ENCODE results near the gene MANBA. TPM values are rescaled to one million over a fixed set of nuclear protein-coding genes. Genes with fewer than 3 reads are reported as not detected.
"Not testable (repeated sequence)": the region's sequence is repeated elsewhere in the genome, so short reads cannot be mapped to it uniquely, and the experiment has no call there.

Gene MANBA
- total RNA-seq, 1 experiment from 2014 or later, result 4.0 TPM

- Histone ChIP-seq H3K36me3 (ENCODE audit: insufficient read depth, low read length, poor library complexity, severe bottlenecking) (no peaks in the 10 kb centered on the region), H3K4me1 (ENCODE audit: insufficient read depth, low read length, poor library complexity, severe bottlenecking) (peaks cover 5% of the 10 kb centered on the region), H3K4me3 (ENCODE audit: low read depth, low read length, poor library complexity, severe bottlenecking) (no peak overlapping the region), H3K27me3 (replicated peaks; ENCODE audit: insufficient read depth, low read depth, low read length, poor library complexity) (no peaks in the 10 kb centered on the region), H3K27ac (ENCODE audit: low read depth, low read length, poor library complexity, severe bottlenecking) (no peak overlapping the region), H3K9me3 (ENCODE audit: low read depth, low read length, poor library complexity, severe bottlenecking) (no peaks in the 10 kb centered on the region)
- BruUV-seq (replicated peaks), result no TSS peak
- intact Hi-C loops (cut with micrococcal nuclease; ENCODE audit: unreplicated experiment), result no loop called here
- no peak for DNase-seq (ENCODE audit: low spot score)
- POLR2A ChIA-PET (ENCODE audit: low non-redundant PET), result interaction anchor here (0.7 kb wide), 1 partner anchor 78 kb away, joined by 4 read pairs; no protein-coding TSS in a partner anchor
- CTCF ChIA-PET, result no interaction called here
- TF ChIP-seq, protein P1, sequence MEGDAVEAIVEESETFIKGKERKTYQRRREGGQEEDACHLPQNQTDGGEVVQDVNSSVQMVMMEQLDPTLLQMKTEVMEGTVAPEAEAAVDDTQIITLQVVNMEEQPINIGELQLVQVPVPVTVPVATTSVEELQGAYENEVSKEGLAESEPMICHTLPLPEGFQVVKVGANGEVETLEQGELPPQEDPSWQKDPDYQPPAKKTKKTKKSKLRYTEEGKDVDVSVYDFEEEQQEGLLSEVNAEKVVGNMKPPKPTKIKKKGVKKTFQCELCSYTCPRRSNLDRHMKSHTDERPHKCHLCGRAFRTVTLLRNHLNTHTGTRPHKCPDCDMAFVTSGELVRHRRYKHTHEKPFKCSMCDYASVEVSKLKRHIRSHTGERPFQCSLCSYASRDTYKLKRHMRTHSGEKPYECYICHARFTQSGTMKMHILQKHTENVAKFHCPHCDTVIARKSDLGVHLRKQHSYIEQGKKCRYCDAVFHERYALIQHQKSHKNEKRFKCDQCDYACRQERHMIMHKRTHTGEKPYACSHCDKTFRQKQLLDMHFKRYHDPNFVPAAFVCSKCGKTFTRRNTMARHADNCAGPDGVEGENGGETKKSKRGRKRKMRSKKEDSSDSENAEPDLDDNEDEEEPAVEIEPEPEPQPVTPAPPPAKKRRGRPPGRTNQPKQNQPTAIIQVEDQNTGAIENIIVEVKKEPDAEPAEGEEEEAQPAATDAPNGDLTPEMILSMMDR (conservative IDR thresholded peaks at IDR 0.05; ENCODE audit: low read depth, low read length), result no peak
- TF ChIP-seq EZH2 (IDR thresholded peaks at IDR 0.05; ENCODE audit: borderline replicate concordance, low read depth, low read length, poor library complexity, severe bottlenecking), result no peak
These were observed 35.5 kb downstream of the MANBA start for GRCh38 chr4:102725229-102725628.

GRCh38 chr4:102723511-102723910, 37.3 kb downstream of the MANBA start:
- Histone ChIP-seq H3K4me3 (ENCODE audit: low read depth, low read length, poor library complexity, severe bottlenecking) (no peak overlapping the region), H3K36me3 (ENCODE audit: insufficient read depth, low read length, poor library complexity, severe bottlenecking) (no peaks in the 10 kb centered on the region), H3K27ac (ENCODE audit: low read depth, low read length, poor library complexity, severe bottlenecking) (no peak overlapping the region), H3K9me3 (ENCODE audit: low read depth, low read length, poor library complexity, severe bottlenecking) (no peaks in the 10 kb centered on the region), H3K4me1 (ENCODE audit: insufficient read depth, low read length, poor library complexity, severe bottlenecking) (peaks cover 5% of the 10 kb centered on the region), H3K27me3 (replicated peaks; ENCODE audit: insufficient read depth, low read depth, low read length, poor library complexity) (no peaks in the 10 kb centered on the region)
- TF ChIP-seq, protein P1 (conservative IDR thresholded peaks at IDR 0.05; ENCODE audit: low read depth, low read length), result no peak
- no peak for TF ChIP-seq EZH2 (IDR thresholded peaks at IDR 0.05; ENCODE audit: borderline replicate concordance, low read depth, low read length, poor library complexity, severe bottlenecking)
- POLR2A ChIA-PET (ENCODE audit: low non-redundant PET), result no interaction called here
- intact Hi-C loops (cut with micrococcal nuclease; ENCODE audit: unreplicated experiment), result no loop called here
- BruUV-seq (replicated peaks), result no TSS peak
- CTCF ChIA-PET, result no interaction called here
- DNase-seq (ENCODE audit: low spot score), result peak; percentile 72

DNA sequence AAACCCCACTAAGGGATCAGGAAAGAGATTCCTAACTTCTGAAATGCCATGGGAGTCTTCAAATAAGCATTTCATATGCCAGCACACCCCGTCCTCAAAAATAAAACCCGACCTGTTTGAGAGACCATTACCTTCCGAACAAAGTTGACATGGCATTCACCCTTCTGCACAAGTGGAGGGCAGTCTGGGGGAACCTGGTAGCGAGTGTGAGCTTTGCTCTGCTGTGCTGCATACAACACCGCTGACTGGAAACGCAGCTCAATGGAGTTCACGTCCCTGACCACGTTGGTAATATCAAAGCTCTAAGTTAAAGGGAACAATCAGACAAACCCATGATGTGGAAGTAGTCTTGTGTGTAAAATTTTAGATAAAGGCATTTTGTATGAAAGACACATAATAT, 38.0 kb downstream of the MANBA start:
- no TSS peak for BruUV-seq (replicated peaks)
- no peaks in the 10 kb centered on the region for H3K27me3 ChIP-seq (replicated peaks; ENCODE audit: insufficient read depth, low read depth, low read length, poor library complexity)
- intact Hi-C loops (cut with micrococcal nuclease; ENCODE audit: unreplicated experiment), result no loop called here
- H3K9me3 ChIP-seq (ENCODE audit: low read depth, low read length, poor library complexity, severe bottlenecking), result no peaks in the 10 kb centered on the region
- ChIA-PET POLR2A (ENCODE audit: low non-redundant PET) (no interaction called here), CTCF (no interaction called here)
- no peak for DNase-seq (ENCODE audit: low spot score)
- no peak for TF ChIP-seq EZH2 (IDR thresholded peaks at IDR 0.05; ENCODE audit: borderline replicate concordance, low read depth, low read length, poor library complexity, severe bottlenecking)
- TF ChIP-seq, protein P1 (conservative IDR thresholded peaks at IDR 0.05; ENCODE audit: low read depth, low read length), result no peak
- H3K4me1 ChIP-seq (ENCODE audit: insufficient read depth, low read length, poor library complexity, severe bottlenecking), result peaks cover 5% of the 10 kb centered on the region
- H3K27ac ChIP-seq (ENCODE audit: low read depth, low read length, poor library complexity, severe bottlenecking), result no peak overlapping the region
- H3K36me3 ChIP-seq (ENCODE audit: insufficient read depth, low read length, poor library complexity, severe bottlenecking), result no peaks in the 10 kb centered on the region
- H3K4me3 ChIP-seq (ENCODE audit: low read depth, low read length, poor library complexity, severe bottlenecking), result no peak overlapping the region

- CTCF ChIA-PET; H3K27ac ChIP-seq (ENCODE audit: low read depth, low read length, poor library complexity, severe bottlenecking); H3K27me3 ChIP-seq (replicated peaks; ENCODE audit: insufficient read depth, low read depth, low read length, poor library complexity); H3K9me3 ChIP-seq (ENCODE audit: low read depth, low read length, poor library complexity, severe bottlenecking); H3K36me3 ChIP-seq (ENCODE audit: insufficient read depth, low read length, poor library complexity, severe bottlenecking); POLR2A ChIA-PET (ENCODE audit: low non-redundant PET); intact Hi-C loops (cut with micrococcal nuclease; ENCODE audit: unreplicated experiment); H3K4me1 ChIP-seq (ENCODE audit: insufficient read depth, low read length, poor library complexity, severe bottlenecking); H3K4me3 ChIP-seq (ENCODE audit: low read depth, low read length, poor library complexity, severe bottlenecking); BruUV-seq (replicated peaks): not testable (repeated sequence)
- peak; percentile 70 for DNase-seq (ENCODE audit: low spot score)
These were observed 41.8 kb downstream of the MANBA start for GRCh38 chr4:102718833-102719575.
